Left ventricle myocardium superior (tissue), 1 donor: Measurements from ENCODE around the gene HLTF. TPM values are rescaled to one million over a fixed set of nuclear protein-coding genes. Genes with fewer than 3 reads are reported as not detected.
"Not testable (repeated sequence)": the region's sequence is repeated elsewhere in the genome, so short reads cannot be mapped to it uniquely, and the experiment has no call there.

ENCODE experiments used
- ATAC-seq: fragments of 200-7000 bp; cut with Tn5 transposase; one replicate; pipeline ENCODE4 v1.9.1; 2020; ENCODE audit warnings: mild to moderate bottlenecking, moderate library complexity
- DNase-seq: peaks from one replicate; pipeline ENCODE4 v3.0.0-alpha.2; 2020
- intact Hi-C: fragments of 100-400 bp; cut with micrococcal nuclease; formaldehyde crosslinking; loops from one replicate; pipeline ENCODE4 v1.11.0; 2022
- total RNA-seq: library from RNA; stranded (reverse); fragmentation: NEBNext Ultra II Directional; extraction: Animal tissue kit (Norgen Biotek cat#: 25700); gene quantifications from one replicate; pipeline ENCODE4 v1.2.1, GENCODE V29; 2021
- donor health status: DM: no; HTN: yes; CAD: no; lungs with severe emphysema.

The HLTF gene
- total RNA-seq, 1 donor from 2014 or later, result 29.0 TPM

DNA sequence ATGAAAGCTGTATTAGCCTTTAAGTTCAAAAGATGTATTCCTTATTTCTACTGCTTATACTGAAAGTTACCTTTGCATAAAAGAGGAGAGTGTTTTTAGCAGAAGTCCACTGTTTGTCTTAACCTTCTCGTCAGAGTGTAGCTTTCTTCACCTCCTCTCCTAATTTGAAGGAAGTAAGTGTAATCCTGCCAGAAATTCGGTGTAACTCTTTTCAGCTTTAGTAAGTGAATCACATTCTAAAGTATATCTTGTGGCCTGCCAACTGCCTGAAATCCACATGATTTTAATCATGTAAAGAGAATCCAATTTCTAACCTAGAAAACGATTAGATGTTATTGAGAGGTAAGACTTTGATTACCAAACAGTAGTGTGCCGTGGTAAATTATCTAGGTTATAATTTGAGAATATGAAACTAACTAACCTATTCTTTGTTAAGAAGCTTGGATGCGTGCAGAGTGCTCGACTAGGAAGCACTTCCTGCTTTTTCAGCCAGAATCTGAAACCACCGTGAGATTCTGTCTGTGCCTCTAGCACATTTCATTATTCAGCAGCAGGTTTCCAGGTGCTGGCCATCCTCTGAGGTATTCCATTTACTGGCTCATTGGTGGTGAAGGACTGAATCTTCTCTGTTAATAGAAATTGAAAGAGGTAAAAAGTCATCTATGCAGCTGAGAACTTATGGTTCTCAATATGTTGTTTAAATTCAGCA is 87.5 kb downstream of the HLTF start:
- DNase-seq, result no peak
- intact Hi-C loops, result no loop called here
- no peak for ATAC-seq

DNA sequence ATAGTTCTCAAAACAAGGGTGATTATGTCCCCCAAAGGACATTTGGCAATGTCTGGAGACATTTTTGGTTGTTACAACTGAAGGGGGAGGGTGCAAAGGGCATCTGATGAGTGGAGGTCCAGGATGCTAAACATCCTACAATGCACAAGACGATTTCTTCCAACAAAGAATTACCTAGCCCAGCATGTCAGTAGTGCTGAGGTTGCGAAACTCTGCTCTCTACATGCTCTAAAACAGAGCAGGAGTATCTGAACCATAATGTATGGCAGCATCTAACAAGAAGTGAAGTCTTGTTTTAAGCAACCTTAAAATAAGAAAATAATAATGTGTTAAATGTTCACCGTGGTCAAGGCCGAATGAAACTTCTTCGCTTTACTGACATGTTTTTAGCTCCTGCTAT is 88.0 kb downstream of the HLTF start:
- DNase-seq (no peak), ATAC-seq (peak; percentile 24)
- intact Hi-C loops, result no loop called here

DNA sequence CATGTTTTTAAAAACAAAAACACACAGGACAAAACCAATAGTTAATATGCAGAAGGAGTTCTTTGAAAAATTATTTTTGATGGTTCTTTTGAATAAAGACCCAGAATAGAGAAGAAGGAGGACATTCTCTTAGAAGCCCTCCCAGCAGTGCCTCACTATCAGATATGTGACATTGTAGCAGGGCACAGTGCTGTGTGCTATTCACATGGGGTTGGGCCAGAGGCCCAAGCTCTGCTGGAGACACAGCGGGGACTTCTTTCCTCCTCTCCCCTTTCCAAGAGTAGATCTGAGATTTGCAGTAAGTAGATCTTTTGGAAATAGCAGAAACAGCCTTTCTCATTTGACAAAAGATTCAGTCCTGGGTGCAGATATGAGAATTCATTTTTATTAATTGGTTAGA is 88.7 kb downstream of the HLTF start:
- DNase-seq (peak; percentile 37), ATAC-seq (peak; percentile 74)
- intact Hi-C loops, result no loop called here

DNA sequence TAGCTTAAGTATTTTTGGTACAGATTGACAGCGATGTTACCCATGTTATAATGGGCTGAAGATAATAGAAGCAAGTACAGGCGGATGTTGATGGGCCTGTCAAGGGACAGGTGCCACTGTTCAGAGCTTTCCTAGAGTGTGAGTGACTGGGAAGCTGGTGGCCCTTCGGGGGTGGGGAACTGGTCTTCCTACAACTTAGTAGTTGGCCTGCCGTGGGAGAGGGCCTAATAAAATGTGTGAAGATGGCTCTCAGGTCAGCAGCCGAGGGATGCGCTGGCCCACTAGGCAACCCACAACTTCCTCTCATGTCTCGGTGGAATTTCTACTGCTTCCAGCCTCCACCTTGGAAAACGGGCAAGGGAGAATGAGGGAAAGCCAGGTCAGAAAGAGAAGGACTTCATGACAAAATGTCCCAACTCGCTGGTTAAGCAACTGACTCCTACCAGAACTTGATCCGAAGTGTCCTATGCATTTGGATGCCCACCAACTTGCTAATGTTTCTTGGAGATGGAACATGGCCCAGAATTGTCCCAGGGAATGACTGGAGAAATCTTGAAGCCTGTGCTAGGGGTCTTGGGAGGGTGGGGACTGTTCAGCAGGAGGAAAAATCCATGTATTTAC is 93.6 kb downstream of the HLTF start:
- intact Hi-C loops, result no loop called here
- DNase-seq (no peak), ATAC-seq (no peak)

DNA sequence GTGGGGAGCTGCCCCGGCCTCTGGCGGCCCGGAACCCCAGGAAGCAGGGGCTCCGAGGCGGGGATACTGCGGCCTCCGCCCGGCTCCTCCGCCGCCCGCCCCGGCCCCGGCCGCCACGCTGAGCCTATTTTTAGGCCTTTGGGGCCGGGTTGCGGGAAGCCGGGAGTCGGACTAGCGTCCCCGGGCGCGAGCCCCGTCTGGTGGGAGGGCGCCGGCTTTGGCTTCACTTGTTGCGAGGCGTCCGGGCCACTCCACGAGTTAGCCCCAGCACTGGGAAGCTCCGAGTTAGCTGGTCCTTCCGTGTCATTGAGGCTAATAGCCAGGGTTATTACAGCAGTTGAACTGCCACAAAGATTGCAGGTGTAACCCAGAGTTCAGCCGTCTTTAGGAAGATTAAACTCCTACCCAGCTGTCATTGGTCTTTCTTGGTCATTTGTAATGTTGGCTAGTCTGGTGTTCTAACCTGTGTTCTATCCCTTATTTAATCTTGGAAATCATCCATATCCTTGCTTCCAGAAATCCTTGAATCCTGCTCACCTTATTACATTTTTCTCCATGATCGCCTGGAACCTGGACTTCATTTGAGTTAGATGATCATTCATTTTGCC is 94.2 kb downstream of the HLTF start:
- intact Hi-C loops, result no loop called here
- DNase-seq, result peak; percentile 74
- ATAC-seq, result peak; percentile 76

DNA sequence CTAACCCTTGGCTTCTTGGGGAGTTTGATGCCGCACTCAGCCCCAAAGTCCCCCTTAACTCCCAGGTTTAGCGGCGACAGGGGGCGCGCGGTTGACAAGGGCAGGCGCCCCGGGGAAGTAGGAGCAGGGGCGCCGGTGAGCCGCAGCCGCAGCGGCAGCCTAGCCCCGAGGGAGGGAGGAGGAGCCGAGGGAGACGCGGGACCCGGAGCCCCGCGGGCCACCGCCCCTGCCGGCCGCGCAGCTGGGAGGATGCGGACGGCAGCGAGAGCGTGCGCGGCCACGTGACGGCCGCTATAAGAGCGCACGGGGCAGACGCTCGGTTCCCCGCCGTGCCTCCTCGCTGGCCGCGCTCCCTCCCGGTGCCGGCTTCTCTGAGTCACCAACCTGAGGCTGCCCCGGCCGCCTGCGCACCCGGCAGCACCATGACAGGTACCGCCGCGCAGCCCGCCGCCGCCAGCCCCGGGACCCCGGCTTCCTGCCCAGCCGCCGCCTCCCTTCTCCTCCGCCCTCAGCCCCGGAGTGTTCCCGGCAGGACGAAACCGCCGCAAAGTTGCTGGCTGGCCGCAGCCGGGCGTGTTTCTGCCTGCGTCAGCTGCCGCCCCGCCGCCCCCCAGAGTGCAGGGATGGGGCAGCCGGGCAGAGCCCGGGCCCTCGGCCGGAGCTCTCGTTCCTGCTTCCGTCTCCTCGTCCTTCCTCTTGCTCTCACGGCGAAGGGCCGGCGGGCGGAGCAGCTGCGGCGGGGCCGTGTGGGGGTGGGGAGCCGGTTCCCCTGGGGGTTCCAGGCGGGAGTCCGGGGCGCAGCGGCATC is 94.9 kb downstream of the HLTF start, which contains the start of gene GYG1:
TSS of gene GYG1 (plus strand) at position 322 of the 808 bp plus-strand sequence. CDS start at position 423, 101 bp downstream.
- peak; percentile 96 for ATAC-seq
- DNase-seq, result peak; percentile 93
- intact Hi-C loops, result no loop called here

DNA sequence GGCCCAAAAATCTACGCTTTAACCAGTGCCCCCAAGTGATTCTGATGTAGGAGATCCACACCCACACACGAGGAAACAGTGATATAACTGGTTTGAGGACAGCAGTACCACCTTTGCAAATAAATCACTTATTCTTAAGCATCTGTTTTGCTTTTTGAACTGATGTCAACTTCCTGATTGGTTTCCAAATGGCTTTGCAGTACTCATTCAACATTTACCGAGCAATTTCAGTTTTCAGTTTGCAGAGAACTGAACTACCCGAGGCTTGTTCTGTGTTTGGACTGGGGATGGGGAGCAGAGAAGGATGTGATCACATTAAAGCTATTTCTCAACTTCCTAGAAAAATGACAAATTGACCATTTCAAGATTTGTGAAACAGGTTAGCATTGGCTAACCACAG is 96.1 kb downstream of the HLTF start:
- DNase-seq, result no peak
- ATAC-seq, result no peak
- intact Hi-C loops, result no loop called here

DNA sequence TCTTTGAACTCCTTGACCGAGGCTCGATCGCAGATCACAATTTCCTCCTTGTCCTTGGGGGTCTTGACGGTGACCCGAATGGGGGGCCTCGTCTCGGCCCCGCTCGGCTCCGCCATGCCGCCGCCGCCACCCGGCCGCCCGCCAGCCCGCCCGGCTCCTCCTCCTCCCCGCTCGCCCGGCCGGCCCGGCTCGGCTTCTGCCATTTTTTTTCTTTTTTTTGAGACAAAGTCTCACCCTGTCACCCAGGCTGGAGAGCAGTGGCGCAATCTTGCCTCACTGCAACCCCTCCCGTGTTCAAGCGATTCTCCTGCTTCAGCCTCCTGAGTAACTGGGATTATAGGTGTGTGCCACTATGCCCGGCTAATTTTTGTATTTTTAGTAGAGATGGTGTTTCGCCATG is 98.8 kb downstream of the HLTF start:
- DNase-seq, intact Hi-C loops: not testable (repeated sequence)

DNA sequence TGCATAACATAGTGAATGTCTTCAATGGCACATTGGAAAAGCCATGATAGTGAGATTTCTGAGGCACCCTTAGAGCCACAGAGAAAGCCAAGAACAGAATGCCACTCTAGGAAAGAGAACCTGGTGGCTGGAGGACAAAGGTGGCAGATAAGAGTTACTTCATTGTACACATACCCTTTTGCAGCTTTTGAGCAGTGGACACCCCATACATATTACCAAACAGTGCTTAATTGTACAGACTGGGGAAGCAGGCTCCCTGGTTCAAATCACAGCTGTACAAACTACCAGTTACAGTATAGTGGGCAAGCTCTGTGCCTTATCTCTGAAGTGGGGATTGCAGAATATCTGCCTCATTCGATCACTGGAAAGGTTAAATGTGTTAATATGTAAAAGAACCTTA is 105.1 kb downstream of the HLTF start:
- DNase-seq (no peak), ATAC-seq (no peak)
- intact Hi-C loops, result no loop called here

More for the DNA sequence above, 98.8 kb downstream of the HLTF start:
- not testable (repeated sequence) for ATAC-seq

Other genes starting within 250 kb of the HLTF start
- gene CPA3, start 221.2 kb downstream of the HLTF start, total RNA-seq, result 2.0 TPM
- gene GYG1, start 95.0 kb downstream of the HLTF start, total RNA-seq, result 179 TPM
- gene HPS3, start 43.1 kb upstream of the HLTF start, total RNA-seq, result 5.8 TPM
- gene CP, start 135.3 kb upstream of the HLTF start, total RNA-seq, result 2.2 TPM
- gene TM4SF18, start 247.1 kb upstream of the HLTF start, total RNA-seq, result 11.6 TPM